ENCODE measurements around the gene AGO3.

The AGO3 gene

DNA sequence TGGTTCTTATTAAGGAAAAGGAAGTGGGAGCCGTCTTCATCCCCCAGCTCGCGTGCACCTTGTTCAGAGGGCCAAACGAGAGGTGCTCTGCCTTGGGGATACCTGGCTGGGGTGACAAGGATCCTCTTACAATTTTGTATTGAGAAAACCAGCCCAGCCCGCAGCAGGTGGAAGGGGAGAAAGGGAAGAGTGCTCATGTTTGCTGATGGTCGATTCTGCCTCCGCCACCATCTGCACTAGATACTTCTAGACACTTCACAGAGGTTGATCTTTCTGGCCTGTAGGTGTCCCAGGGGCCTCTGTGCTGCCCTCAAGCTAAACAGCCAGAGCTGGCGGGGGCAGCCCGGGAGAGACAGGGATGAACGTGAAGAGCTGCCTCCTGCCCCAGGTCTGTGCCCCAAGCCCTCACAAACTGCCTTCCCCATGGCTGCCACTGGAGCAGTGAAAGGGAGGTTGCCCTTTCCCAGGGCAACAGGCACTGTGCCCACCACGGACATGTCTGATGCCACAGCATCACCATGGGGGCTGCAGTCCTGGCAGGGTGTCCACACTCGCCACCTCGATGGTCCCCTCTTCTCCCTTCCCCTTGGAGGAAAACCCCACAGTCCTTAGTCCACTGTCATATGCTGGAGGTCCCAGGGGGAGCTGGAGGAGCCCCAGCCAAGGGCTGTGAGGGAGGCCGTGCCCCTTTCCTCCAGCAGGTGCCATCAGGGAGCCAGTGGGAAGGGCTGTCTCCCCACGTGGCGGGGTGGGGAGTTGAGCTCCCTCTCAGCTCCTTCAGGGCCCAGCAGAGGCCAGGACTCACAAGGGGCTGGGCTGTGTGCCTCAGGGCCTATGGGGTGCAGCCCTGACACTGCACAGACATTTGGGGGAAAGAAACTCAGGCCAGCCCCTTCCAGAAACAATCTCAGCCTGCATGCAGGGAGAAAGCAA, 165.9 kb downstream of the AGO3 start:
- DNase-seq (ENCODE audit: low spot score) = no peak

DNA sequence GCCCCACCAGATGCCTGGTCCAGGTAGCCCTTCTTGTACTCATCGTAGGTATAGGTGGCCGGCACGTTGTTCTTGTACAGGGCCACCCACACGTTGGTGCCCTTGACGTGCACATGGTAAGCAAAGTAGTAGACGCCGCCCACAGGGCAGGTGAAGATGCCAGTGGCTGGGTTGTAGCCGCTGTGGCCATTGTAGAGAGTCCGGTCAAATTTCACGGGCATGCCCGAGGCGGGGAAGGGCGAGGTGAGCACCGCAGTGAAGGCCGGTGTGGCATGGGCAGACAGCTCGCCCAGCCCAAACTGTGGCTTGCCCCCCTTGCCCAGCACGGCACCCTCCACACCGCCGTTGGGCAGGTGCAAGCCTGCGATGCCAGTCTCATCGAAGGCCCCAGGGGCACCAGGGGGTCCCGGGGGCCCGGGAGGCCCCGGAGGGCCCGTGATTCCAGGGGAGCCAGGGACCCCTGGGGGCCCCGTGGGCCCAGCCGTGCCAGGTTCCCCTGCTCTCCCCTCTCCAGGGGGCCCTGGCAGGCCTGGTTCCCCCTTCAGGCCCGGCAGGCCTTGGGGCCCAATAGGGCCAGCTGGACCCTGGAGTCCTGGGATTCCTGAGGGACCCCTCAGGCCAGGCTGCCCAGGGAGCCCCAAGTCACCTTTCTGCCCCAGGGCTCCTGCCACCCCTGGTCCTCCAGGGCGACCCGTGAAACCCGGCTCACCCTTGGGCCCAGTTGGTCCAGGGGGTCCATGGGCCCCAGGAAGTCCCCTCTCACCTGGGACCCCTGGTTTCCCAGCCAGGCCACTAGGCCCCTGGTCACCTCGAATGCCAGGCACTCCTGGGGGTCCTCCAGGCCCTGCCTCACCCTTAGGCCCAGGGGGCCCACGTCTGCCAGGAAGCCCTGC, 167.0 kb downstream of the AGO3 start:
- DNase-seq (ENCODE audit: low spot score) = no peak

GRCh38 chr1:36098650-36099365, 167.9 kb downstream of the AGO3 start:
- DNase-seq (ENCODE audit: low spot score) = no peak

DNA sequence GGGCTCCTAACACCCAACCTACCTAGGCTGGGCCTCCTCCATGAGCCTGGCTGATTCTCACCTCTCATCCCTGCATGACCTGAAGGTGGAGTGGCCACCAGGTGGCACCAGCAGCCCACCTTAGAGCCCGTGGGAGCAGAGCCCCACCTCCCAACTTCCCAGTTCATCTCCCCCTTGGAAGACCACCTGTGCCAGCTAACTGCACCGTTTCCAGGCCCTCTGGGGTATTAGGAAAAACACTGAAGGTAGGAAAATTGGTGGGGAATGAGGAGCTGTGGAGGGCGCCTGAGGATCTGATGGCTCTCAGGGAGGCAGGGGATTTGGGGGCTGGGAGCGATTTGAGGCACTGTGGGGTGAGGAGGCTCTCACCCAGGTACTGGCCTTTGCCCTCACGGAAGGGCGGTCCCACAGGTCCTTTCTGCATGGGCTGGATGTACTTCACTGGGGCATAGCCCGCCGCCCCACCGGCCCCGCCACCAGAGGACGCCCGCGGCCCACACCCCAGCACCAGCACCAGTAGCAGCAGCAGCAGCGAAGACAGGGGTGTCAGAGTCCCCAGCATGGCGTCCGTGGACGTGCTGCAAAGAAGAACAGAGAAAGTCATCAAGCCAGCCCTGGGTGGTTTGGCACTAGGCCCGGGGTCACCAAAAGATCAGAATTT, 168.9 kb downstream of the AGO3 start:
- DNase-seq (ENCODE audit: low spot score) = peak; percentile 83

DNA sequence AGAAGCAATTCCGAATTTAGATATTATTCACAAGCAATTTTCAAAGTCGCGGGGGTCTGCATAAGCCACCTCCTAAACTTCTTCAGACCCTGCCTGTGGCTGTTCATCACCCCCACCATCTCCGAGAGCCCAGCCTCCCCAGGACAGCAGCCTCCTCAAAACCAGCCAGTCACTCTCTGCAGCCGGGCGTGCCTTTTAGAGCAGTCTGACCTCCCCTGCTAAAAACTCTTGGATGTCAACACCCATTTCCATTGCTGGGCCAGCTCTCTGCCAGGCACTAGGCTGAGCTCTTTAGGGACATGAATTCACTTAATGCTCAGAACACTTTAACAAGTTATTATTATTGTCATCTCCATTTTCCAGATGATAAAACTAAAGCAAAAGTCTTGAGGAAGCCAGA, 169.5 kb downstream of the AGO3 start:
- DNase-seq (ENCODE audit: low spot score) = no peak

DNA sequence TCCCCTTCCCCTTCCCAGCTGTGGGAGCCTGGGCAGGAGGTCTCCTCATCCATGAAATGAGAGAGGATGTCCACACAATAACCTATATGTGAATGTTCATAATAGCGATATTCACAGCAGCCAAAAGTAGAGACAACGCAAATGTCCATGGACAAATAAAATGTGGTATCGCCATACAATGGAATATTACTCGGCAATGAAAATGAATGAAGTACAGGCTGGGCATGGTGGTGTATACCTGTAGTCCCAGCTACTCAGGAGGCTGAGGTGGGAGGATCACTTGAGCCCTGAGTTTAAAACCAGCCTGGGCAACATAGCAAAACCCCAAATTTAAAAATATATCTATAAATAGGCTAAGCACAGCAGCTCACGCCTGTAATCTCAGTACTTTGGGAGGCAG, 170.6 kb downstream of the AGO3 start:
- no peak for DNase-seq (ENCODE audit: low spot score)

DNA sequence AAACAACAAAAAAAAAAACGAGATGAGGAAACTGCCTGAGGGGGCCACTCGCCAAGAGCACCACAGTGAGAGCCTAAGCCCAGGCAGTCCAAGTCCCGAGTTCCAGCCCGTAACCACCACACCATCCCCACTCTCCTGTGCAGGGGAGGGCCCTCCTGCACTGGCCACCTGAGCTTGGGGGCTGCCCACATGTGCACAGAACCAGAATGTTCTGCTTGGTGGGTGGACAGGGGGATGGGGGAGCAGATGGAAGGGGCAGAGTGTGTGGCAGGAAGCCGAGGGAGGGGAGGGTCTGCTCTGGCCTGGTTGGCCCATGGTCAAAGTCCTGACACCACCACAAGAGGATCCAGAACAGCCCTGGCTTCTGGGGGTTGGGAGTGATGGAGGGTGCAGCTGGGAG, 175.4 kb downstream of the AGO3 start:
- no peak for DNase-seq (ENCODE audit: low spot score)

DNA sequence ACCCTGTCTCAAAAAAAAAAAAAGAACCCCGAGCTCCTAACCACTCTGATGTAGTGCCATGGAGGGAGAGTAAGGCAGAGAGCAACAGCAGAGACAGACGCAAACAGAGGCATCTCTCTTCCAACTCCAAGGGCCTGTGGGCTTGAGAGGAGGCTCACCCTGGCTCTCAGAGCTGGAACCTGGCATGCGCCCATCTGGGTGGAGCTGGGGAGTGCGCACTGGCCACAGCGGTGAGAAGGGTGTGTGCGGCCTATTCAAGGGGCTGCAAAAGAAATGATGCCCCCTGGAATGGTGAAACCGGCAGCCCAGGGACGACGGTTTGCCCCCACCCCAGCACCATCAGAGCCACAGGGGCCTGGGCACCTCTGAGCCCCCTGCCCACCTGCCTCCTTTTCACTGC, 176.5 kb downstream of the AGO3 start:
- DNase-seq (ENCODE audit: low spot score) = no peak

DNA sequence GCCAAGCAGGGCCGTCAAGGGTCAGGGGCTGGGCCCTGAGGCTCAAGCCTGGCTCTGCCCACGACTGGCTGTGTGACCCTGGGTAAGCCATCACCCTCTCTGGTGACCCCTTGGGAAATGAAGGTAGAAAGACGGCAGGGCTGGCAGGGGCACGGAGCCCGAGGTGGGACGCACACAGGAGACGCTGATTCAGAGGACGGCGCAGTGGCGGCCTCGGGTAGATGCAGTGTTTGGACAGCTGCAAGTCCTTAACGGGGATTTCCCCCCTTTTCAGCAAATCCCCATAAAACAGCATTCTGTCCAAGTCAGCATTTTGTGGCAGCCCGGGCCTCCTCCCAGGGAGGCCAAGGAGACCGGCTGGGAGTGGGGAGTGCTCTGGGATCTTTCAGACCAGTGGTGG, 177.4 kb downstream of the AGO3 start:
- DNase-seq (ENCODE audit: low spot score) = no peak

DNA sequence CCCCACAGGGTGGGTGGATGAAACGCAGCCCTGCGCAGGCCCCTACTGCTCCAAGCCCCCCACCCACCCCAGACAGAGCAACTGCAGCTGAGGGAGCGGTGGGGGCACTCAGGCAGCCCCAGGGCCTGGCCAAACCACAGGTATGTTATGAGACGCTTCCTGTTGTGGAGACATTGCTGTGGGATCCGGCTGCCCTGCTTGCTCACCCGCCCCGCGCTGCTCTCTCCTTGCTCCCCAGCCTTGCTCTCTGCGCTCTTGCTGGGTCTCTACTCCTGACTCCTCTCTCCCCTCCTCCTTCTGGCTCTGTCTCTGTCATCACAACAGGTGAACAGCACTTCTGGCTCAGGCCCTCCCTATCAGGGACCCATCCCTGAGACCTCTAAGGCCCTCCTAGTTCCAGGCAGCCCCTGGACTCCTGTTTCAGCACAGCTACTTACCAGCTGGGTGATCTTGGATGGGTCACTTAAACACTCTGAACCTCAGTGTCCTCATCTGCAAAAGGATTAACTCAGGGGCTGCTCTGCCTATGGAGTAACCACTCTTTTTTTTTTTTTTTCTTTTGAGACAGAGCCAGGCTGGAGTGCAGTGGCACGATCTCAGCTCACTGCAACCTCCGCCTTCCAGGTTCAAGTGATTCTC, 178.3 kb downstream of the AGO3 start:
- DNase-seq (ENCODE audit: low spot score) = no peak

DNA sequence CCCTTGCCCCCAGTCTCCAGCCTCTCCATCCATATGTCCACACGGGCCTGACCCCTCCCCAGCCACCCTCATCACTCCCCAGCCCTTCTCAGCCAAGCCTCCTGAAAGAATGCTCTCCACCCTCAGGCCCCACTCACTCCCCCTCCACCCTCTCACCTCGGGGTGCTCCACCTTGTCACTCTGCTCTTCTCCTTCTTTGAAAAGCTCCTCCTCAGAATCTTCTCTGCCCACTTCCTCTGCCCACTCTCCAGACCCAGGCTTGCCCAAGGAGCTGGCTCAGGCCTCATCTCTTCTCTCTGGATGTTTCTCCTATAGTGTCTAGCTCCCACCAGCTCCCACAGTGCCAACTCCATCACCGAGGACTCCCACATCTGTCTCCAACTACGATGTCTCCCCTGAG, 180.2 kb downstream of the AGO3 start:
- no peak for DNase-seq (ENCODE audit: low spot score)

DNA sequence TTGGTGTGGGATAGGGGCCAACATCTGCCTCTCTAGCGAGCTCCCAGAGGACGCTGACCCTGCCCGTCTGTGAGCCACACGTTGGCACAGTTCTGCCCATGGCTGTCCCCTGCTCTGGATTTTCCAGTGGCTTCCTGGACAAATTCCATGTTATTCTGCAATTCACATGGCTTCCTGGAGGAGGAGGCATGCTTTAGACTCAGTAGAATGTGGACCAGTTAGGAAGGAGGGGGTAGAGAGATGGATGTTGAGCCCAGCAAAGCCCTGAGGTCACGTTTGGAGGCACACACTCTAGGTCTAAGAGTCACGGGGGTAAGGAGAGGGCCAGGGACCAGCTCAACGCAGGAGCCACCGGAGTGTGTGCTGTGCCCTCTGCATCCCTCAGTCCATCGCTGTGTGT, 181.9 kb downstream of the AGO3 start:
- DNase-seq (ENCODE audit: low spot score) = no peak

GRCh38 chr1:36114371-36114770, 183.5 kb downstream of the AGO3 start:
- no peak for DNase-seq (ENCODE audit: low spot score)

- DNase-seq (ENCODE audit: low spot score) = peak; percentile 82
Observed at GRCh38 chr1:36115200-36115669, 184.3 kb downstream of the AGO3 start.

- no peak for DNase-seq (ENCODE audit: low spot score)
Observed at GRCh38 chr1:36115931-36116330, 185.0 kb downstream of the AGO3 start.

DNA sequence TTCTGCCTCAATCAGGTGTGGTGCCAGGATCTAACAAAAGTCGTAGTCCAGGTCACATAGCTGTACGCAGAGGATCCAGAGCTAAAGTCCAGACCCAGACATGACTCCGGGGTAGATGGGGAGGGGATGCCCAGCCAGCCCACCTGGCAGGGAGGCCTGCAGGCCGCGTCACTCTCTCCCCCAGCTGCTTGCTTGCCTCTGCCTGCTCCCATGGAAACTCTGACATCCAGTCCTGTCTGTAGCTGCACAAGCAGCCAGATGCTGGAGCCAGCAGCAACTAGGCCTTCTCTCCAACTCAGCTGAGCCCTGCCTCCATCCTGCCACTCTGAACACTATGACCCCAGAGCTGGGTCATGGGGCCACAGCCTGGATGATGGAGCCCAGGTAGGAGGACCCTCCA, 186.0 kb downstream of the AGO3 start:
- no peak for DNase-seq (ENCODE audit: low spot score)

GRCh38 chr1:36118447-36119204, 187.7 kb downstream of the AGO3 start:
- DNase-seq (ENCODE audit: low spot score) = no peak

DNA sequence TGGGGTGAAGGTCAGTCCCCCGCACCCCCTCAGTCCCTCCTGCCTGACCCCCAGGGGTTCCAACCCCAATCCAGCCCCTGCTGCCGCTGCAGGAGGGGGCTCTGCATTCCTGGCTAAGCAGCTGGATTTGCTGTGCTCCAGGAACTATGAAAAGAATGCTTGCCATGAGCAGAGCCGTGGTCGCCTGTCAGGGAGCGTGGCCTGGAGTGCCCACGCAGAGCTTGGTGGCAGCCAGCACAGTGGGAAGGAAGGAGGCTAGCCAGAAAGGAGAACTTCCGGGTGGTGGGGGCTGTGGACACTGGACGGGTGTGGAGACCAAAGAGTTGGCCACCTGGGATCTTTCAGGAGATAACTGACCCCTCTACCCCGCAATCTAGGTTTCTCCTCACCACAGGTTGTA, 188.6 kb downstream of the AGO3 start:
- DNase-seq (ENCODE audit: low spot score) = no peak

Data from cerebellar cortex (tissue), 1 donor.